GM13977 (cell line): ENCODE data around the gene GRB14.

Source experiments
- DNase-seq: peaks from one replicate; pipeline ENCODE4 v3.0.0; 2012; ENCODE audit warnings: low spot score
- CTCF ChIP-seq: IDR thresholded peaks from 2 replicates; pipeline ENCODE4 v1.5.1; 2012; ENCODE audit warnings: mild to moderate bottlenecking, control low read depth; ENCODE audit not compliant: insufficient read depth; ENCODE audit errors: extremely low read depth, missing control alignments
- in situ Hi-C: fragments of 300-500 bp; cut with MboI; formaldehyde crosslinking; loops from one replicate; pipeline ENCODE4 v1.12.0; 2022; ENCODE audit warnings: low sequenced_read_pairs, low pct_unique_long_range_greater_than_20kb, mixed read lengths, inconsistent platforms; ENCODE audit not compliant: unreplicated experiment

Gene GRB14

GRCh38 chr2:164661349-164661748, 40.1 kb upstream of the GRB14 start:
- DNase-seq, result no peak
- TF ChIP-seq CTCF, result no peak

GRCh38 chr2:164657129-164657528, 35.8 kb upstream of the GRB14 start:
- DNase-seq, result no peak
- in situ Hi-C loops, result no loop called here

More at GRCh38 chr2:164661349-164661748, 40.1 kb upstream of the GRB14 start:
- in situ Hi-C loops, result no loop called here

GRCh38 chr2:164655750-164656149, 34.5 kb upstream of the GRB14 start:
- in situ Hi-C loops, result no loop called here
- no peak for DNase-seq
- TF ChIP-seq CTCF, result no peak

More at GRCh38 chr2:164657129-164657528, 35.8 kb upstream of the GRB14 start:
- TF ChIP-seq CTCF, result no peak

DNA sequence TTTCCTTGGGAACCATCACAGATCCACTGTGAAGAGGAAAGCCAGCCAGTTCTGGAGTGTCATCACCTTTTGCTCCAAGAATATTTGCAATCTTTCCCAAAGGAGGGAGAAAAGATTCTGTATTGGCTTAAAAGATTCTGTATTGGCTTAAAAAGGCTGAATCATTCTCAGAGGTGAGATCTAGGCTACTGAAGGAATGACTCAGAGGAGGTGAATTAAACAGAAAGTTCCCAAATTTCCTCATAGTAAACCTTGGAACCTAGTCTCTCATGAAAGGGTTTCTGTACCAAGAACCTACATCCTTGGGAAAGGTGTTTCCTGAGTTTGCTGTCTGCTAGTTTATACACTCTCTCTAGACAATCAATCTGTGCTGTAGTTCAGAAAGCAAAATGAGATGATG, 34.1 kb upstream of the GRB14 start:
- no peak for TF ChIP-seq CTCF
- in situ Hi-C loops, result no loop called here
- DNase-seq, result no peak

DNA sequence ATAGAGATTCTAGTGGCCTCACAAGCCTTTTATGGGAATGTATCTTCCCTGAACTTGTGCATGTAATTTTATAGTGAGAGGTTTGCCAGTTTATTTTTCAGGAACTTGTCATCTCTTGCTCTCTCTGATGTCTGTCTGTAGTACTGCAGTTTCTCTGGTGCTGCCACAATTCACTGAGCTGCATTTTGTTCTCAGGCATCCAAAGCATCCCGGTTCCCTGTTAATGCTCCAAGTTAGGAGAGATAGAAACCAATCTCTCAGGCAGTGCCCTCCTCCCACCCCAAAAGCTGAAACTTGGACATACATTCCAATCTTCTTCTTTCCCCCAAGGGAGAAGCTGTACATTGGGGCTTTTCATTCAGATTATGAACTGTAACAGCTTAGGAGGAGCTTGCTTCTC, 30.1 kb upstream of the GRB14 start:
- in situ Hi-C loops, result no loop called here
- TF ChIP-seq CTCF, result no peak
- DNase-seq, result no peak

GRCh38 chr2:164644036-164644700, 22.9 kb upstream of the GRB14 start:
- TF ChIP-seq CTCF, result no peak
- DNase-seq, result no peak
- in situ Hi-C loops, result no loop called here
